Measurements from ENCODE around the gene FAM177A1. TPM values are rescaled to one million over a fixed set of nuclear protein-coding genes. Genes with fewer than 3 reads are reported as not detected.

FAM177A1 gene
- total and polyA plus RNA-seq, 2 of the 13 experiments (the other 11 are each of a cell fraction or from before 2014, with no cell fraction given) = 72.9 to 119 TPM

DNA sequence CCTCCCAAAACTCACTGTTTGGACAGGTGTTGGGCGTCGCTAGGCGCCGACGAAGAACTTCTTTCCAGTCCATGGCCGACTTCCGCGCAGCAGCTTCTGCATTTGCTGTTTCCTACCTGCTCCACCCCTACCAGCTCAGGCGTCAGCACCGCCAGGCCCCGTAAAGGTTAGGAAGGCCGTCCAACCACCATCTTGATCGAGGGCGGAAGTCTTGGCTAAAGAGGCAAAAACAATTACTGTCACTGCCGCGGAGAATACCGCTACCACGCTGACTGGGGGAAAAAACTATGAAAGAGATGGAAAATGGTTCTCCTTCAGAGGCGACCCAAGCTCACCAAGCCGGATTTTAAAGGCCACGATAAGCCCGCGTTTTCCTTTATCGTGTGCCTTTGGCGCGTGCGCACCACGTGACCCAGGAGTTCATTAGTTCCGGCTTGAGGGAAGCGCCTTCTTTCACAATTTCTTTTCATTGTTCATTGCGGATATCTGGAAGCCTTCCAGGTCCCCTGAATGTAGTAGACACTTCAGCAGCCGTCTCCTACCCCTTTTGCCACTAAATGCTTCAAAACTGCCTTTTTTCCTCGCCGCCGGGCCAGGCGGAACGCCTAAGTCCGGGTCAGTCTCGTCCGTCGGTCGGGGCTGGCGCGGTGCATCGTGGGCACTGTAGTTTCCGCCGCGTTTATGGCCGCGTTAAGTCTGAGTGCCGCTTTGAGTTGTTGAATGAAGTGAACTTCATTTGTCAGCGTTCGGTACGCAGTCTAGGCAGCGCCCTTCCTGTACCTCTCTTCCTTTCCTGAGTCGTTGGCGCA lies 76.0 kb downstream of the FAM177A1 start, which contains the start of the genes PPP2R3C and PRORP (continued):
- TF ChIP-seq SRF (IDR thresholded peaks at IDR 0.05; ENCODE audit: low read depth, low read length) (peak; percentile 41; the same call in 1 of the 2 replicates), ZNF17 (CRISPR knock-in tag; IDR thresholded peaks at IDR 0.05) (peak; percentile 97), PITX1 (CRISPR knock-in tag; IDR thresholded peaks at IDR 0.05) (peak; percentile 84), MATR3 (CRISPR knock-in tag; IDR thresholded peaks at IDR 0.05) (0 out of 2 replicates have a peak, but pooled peaks have one; percentile 35), WIZ (CRISPR knock-in tag; IDR thresholded peaks at IDR 0.05) (peak; percentile 97; the same call in 1 of the 2 replicates), ZIK1 (CRISPR knock-in tag; IDR thresholded peaks at IDR 0.05; ENCODE audit: borderline replicate concordance, low read depth) (peak; percentile 56; the same call in 1 of the 2 replicates), ZSCAN21 (CRISPR knock-in tag; IDR thresholded peaks at IDR 0.05; ENCODE audit: borderline replicate concordance) (peak; percentile 87), ZNF326 (CRISPR knock-in tag; IDR thresholded peaks at IDR 0.05; ENCODE audit: borderline replicate concordance) (peak; percentile 88), RBM22 (optimal IDR thresholded peaks at IDR 0.05; ENCODE audit: low read length) (no peak), ZFY (CRISPR knock-in tag; IDR thresholded peaks at IDR 0.05) (peak; percentile 93), GABPA (IDR thresholded peaks at IDR 0.05; ENCODE audit: low read depth, low read length) (peak; percentile 83), GABPA (CRISPR knock-in tag; IDR thresholded peaks at IDR 0.05; ENCODE audit: low read depth) (peak; percentile 89)
- TF ChIP-seq, protein P1, sequence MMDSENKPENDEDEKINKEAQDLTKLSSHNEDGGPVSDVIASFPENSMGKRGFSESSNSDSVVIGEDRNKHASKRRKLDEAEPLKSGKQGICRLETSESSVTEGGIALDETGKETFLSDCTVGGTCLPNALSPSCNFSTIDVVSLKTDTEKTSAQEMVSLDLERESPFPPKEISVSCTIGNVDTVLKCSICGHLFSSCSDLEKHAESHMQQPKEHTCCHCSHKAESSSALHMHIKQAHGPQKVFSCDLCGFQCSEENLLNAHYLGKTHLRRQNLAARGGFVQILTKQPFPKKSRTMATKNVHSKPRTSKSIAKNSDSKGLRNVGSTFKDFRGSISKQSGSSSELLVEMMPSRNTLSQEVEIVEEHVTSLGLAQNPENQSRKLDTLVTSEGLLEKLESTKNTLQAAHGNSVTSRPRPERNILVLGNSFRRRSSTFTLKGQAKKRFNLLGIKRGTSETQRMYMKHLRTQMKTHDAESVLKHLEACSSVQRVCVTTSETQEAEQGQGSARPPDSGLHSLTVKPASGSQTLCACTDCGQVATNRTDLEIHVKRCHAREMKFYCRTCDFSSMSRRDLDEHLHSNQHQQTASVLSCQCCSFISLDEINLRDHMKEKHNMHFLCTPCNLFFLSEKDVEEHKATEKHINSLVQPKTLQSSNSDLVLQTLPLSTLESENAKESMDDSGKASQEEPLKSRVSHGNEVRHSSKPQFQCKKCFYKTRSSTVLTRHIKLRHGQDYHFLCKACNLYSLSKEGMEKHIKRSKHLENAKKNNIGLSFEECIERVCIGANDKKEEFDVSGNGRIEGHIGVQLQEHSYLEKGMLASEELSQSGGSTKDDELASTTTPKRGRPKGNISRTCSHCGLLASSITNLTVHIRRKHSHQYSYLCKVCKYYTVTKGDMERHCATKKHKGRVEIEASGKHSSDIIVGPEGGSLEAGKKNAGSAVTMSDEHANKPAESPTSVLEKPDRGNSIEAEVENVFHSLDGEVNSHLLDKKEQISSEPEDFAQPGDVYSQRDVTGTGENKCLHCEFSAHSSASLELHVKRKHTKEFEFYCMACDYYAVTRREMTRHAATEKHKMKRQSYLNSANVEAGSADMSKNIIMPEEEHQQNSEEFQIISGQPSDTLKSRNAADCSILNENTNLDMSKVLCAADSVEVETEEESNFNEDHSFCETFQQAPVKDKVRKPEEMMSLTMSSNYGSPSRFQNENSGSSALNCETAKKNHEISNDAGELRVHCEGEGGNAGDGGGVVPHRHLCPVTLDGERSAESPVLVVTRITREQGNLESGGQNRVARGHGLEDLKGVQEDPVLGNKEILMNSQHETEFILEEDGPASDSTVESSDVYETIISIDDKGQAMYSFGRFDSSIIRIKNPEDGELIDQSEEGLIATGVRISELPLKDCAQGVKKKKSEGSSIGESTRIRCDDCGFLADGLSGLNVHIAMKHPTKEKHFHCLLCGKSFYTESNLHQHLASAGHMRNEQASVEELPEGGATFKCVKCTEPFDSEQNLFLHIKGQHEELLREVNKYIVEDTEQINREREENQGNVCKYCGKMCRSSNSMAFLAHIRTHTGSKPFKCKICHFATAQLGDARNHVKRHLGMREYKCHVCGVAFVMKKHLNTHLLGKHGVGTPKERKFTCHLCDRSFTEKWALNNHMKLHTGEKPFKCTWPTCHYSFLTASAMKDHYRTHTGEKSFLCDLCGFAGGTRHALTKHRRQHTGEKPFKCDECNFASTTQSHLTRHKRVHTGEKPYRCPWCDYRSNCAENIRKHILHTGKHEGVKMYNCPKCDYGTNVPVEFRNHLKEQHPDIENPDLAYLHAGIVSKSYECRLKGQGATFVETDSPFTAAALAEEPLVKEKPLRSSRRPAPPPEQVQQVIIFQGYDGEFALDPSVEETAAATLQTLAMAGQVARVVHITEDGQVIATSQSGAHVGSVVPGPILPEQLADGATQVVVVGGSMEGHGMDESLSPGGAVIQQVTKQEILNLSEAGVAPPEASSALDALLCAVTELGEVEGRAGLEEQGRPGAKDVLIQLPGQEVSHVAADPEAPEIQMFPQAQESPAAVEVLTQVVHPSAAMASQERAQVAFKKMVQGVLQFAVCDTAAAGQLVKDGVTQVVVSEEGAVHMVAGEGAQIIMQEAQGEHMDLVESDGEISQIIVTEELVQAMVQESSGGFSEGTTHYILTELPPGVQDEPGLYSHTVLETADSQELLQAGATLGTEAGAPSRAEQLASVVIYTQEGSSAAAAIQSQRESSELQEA (CRISPR knock-in tag; IDR thresholded peaks at IDR 0.05; ENCODE audit: not compliant biosample characterization) = peak; percentile 98
- TF ChIP-seq, protein P2, sequence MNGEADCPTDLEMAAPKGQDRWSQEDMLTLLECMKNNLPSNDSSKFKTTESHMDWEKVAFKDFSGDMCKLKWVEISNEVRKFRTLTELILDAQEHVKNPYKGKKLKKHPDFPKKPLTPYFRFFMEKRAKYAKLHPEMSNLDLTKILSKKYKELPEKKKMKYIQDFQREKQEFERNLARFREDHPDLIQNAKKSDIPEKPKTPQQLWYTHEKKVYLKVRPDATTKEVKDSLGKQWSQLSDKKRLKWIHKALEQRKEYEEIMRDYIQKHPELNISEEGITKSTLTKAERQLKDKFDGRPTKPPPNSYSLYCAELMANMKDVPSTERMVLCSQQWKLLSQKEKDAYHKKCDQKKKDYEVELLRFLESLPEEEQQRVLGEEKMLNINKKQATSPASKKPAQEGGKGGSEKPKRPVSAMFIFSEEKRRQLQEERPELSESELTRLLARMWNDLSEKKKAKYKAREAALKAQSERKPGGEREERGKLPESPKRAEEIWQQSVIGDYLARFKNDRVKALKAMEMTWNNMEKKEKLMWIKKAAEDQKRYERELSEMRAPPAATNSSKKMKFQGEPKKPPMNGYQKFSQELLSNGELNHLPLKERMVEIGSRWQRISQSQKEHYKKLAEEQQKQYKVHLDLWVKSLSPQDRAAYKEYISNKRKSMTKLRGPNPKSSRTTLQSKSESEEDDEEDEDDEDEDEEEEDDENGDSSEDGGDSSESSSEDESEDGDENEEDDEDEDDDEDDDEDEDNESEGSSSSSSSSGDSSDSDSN (CRISPR knock-in tag; IDR thresholded peaks at IDR 0.05) = peak; percentile 70
- TF ChIP-seq, protein P3, sequence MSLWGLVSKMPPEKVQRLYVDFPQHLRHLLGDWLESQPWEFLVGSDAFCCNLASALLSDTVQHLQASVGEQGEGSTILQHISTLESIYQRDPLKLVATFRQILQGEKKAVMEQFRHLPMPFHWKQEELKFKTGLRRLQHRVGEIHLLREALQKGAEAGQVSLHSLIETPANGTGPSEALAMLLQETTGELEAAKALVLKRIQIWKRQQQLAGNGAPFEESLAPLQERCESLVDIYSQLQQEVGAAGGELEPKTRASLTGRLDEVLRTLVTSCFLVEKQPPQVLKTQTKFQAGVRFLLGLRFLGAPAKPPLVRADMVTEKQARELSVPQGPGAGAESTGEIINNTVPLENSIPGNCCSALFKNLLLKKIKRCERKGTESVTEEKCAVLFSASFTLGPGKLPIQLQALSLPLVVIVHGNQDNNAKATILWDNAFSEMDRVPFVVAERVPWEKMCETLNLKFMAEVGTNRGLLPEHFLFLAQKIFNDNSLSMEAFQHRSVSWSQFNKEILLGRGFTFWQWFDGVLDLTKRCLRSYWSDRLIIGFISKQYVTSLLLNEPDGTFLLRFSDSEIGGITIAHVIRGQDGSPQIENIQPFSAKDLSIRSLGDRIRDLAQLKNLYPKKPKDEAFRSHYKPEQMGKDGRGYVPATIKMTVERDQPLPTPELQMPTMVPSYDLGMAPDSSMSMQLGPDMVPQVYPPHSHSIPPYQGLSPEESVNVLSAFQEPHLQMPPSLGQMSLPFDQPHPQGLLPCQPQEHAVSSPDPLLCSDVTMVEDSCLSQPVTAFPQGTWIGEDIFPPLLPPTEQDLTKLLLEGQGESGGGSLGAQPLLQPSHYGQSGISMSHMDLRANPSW (CRISPR knock-in tag; IDR thresholded peaks at IDR 0.05; ENCODE audit: borderline replicate concordance) = no peak; the same call in 1 of the 2 replicates
